ENCODE data around the gene MYO1D.
"Not testable (repeated sequence)": the region's sequence is repeated elsewhere in the genome, so short reads cannot be mapped to it uniquely, and the experiment has no call there.

MYO1D gene

DNA sequence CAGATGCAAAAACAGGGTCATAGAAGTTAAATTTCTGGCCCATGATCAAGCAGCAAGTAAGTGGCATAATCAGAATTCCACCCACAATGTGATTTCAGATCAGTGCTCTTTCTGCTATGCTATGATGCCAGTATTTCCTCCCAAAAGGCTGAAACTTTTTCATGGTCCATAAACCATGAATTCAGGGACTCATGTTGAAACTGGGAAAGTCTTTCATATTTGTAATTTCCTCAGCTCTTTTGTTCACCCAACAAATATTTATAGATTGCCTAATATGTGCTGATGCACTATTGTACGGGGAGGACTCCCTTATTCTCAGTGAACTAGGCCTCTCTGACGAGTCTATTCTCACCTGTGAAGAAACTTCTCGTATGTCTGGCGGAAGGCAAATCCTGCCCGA is 156.3 kb downstream of the MYO1D start:
- DNase-seq, result no peak

DNA sequence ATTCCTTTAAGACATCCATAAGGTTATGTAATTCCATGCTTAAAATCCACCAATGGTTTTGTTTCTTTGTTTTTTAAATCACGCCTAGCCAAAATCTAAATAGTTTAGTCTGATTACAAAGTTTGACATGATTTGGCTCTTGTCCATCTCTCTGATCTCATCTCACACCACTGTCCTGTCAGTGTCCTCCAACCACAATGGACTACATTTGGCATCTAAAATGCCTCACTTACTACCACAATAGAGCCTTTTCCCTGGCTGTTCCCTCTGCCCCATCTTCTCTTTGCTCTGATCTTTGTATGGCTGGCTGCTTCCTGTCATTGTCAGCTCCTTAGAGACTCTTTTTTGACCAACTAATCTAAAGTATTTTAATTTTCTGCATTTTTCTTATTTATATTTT is 157.2 kb downstream of the MYO1D start:
- DNase-seq, result no peak

DNA sequence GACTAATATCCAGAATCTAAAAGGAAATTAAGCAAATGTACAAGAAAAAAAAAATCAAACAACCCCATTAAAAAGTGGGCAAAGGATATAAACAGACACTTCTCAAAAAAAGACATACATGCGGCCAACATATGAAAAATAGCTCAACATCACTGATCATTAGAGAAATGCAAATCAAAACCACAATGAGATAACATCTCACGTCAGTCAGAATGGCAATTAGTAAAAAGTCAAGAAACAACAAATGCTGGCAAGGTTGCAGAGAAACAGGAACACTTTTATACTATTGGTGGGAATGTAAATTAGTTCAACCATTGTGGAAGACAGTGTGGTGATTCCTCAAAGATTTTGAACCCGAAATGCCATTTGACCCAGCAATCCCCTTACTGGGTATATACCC is 162.0 kb downstream of the MYO1D start:
- not testable (repeated sequence) for DNase-seq

DNA sequence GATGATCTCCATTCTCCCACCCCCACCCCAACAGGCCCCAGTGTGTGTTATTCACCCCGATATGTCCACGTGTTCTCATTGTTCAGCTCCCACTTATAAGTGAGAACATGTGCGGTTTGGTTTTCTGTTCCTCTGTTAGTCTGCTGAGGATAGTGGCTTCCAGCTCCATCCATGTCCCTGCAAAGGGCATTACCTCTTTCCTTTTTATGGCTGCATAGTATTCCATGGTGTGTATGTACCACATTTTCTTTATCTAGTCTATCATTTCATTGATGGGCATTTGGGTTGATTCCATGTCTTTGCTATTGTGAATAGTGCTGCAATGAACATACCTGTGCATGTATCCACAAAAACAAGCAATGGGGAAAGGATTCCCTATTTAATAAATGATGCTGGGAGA is 162.7 kb downstream of the MYO1D start:
- DNase-seq, result not testable (repeated sequence)

DNA sequence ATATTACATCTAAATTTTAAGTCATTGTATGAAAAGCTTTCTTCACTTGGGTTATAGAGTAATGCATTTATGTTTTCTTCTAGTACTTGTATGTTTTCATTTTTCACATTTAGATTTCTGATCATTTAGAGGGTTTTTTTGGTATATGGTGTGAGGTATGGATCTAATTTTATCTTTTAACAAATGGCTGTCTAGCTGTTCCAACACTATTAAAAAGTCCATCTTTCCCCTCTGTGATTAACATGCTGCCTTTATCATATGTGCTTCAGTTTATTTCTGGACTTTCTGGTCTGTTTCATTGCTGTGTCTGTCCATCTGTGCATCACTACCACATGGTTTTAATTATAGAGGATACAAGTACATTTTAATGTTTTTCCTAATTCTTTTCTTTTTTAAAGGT is 163.8 kb downstream of the MYO1D start:
- no peak for DNase-seq

DNA sequence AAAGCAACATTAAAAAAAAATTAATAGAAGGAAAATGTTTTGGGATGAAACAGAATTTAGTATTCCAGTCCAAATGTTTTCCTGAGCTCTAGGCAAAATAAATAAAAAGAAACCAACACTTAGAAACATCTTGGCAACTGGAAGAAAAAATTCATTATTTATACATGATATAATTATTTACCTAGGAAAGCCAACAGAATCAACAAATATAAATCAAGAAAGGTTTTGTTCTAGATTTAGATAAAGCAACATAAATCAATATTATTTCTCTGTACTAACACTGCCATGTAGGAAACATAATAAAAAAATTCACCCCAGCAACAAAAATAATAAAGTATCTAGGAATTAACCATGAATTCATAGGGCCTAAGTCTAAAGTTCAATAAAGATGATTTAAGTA is 167.4 kb downstream of the MYO1D start:
- no peak for DNase-seq

DNA sequence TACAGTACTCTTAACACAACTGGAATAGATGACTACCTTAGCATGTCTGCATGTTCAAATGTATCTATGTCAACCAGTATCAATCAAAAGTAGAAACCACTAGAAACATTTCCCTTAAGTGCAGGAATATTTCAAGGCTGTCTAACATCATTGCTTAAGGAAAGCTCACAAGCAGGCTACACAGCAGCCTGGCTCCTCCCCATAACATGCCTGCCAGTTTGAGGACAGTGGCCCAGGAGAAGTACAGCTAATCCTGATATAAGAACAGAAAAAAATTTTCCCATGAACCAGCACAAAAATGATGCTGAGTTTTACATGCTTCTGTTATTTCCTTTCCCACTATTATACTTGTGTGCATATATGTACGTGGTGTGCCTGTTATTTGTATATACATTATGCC is 175.1 kb downstream of the MYO1D start:
- DNase-seq, result no peak

DNA sequence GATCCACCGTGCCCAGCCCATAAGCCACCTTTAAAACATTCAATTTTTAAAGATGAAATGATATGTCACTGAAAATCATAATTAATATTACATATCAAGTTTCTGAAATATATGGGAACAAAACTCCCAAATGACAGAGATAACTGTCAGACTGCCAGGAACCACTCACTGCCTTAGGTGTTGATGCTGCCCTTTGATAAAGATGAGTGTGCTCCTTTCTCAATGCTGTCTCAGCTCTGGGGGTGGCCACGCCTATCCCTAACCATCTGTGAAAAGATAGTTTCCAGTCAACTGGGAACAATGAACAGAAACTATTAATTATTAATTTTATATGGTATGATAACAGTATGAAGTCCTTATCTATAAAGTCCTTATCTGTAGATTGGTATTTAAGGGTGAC is 177.7 kb downstream of the MYO1D start:
- no peak for DNase-seq

DNA sequence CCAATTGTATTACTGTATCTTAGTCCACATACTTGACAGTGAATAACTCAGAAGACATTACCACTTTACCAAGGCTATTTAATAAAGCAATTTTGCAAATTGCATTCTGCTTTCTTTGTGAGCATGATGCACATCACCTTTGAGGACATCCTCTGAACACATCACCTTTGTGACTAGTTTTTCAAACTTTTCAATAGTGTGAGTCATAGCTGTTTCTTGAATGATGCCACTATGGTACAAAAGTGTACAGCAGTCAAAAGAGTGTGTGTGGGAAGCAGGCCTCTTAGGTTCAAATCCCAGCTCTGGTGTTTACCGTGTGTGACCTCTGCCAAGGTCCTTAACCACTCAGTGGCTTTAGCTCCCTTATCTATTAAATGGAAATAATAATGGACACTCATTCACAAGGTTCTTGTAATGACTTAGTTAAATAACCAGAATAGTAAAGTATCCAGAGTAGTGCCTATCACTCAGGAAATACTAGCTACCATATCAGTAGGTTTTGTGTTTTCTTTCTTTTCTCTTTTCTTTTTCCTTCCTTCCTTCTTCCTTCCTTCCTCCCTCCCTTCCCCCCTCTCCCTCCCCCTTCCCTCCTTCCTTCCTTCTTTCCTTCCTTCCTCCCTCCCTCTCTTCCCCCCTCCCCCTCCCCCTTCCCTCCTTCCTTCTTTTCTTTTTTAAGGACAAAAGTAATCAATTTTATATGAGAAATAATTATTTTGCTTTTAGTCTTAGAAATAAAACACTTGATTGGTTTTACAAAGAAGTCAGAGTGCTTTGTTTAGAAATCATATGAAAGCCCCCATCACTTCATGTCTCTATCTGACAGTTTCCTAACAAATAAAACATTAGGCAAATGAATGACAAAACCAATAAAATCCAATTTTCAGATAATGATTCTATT is 178.9 kb downstream of the MYO1D start:
- no peak for DNase-seq

DNA sequence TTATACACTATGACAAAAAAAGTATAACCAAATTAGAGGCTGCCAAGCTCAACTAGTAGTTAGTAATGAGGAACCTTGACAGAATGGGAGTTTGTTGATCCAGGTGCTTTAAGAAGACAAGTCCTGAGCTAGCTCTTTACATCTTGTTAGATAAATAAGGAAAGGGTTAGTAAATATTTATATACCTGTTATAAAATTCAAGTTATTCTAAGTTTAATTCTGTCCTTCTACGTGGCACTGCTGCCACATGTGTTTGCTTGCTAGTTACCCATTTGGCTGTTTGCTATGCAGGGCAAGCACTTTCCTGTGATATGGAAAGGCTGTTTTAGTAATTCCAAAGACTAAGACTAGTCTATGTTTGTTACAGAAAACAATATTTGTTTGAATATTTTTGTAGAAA is 180.5 kb downstream of the MYO1D start:
- no peak for DNase-seq

DNA sequence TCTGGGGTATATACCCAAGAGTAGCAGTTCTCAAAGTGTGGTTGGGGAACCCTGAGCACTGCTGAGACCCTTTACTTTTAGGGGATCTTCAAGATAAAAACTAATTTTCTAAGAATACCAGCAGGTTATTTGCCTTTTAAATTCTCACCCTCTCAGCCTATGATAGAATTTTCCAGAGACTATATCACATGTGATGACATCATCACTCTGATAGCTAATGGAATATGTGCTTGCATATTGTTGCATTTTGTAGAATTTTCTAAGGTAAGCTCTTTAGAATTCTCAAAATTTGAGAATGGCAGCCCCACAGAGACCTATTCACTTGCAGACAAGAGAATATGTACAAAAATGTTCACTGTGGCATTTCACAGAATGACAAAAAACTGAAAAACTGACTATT is 181.1 kb downstream of the MYO1D start:
- no peak for DNase-seq

DNA sequence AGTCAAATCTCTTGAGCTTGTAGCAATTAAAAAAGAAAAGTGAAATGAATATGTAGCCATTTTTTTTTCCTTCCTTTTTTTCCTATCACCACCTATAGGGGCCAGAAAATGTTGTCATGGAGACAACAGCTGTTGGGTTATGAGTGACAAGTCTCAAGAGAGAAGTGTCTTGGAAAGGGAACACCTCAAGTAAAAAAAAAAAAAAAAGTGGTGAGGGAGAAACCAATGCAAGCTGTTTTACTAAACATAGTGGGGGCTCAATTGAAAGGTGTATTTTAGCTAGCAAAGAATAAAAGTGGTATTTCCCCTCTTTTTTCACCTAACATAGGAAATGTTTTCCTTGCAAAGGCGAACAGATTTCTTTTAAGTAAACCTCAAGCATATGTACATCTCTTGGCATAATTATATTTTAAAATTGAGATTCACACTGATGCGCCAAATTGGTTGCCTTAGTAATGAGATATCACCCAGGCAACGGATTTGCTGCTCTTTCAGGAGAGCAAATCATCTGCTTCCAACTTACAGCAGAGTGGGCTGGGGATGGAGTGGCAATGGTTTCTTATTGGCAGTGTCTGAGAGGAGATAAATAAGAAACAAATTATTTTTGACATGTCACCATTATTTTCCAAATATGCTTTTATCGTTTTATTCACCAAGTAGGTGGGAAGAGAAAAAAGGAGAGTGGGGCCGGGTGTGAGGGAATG is 183.6 kb downstream of the MYO1D start:
- no peak for DNase-seq

DNA sequence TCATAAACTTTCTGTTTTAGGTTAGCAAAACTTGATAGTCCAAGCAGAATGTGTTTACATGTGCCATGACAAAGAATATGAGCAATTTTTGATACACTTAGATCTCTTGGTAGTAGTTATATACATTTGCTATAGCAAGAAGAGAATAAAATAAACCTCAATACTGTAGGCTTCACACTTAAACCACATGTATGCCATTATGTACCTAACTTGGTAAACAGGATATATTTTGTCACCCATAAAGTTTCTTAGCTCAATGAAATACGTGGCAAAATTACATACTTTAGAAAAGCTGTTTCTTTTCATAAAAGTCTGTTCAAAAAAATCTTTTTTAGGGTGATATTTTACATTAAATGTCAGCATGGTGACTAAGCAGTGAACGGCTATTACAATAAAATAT is 184.7 kb downstream of the MYO1D start:
- no peak for DNase-seq

DNA sequence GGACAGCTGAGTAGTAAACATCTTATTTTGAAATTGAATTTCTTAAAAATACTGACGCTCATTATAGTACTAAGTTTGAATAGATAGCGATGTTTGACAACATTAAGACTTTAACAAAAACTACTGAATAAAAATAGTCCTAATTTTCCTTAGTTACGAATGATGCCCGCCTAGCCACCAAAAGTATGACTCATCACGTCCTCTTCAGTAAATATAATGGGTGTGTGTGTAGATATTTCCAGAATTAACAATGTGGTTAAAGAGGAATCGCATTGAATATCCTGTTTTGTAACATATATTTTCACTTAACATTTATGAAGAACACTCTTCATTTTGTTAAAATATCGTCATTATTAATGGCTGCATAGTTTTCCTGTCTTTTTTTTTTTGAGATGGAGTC is 187.6 kb downstream of the MYO1D start:
- no peak for DNase-seq

DNA sequence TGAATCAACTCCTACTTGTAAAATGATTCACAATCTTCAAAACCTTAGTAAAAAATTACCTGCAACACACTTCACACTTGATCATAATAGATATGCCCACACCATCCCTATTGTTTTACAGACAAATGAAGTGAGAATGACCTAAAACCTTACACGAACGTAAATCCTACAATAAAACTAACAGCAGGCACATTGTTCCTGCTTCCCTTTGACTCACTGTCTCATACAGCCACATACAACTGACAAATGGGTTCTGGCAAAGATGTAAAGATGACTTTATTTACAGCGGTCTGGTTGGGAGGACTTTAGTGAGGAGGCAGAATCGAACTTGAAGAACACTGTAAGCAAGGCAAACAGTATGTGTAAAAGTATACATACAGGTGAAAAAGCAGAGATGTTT is 188.7 kb downstream of the MYO1D start:
- DNase-seq, result no peak

DNA sequence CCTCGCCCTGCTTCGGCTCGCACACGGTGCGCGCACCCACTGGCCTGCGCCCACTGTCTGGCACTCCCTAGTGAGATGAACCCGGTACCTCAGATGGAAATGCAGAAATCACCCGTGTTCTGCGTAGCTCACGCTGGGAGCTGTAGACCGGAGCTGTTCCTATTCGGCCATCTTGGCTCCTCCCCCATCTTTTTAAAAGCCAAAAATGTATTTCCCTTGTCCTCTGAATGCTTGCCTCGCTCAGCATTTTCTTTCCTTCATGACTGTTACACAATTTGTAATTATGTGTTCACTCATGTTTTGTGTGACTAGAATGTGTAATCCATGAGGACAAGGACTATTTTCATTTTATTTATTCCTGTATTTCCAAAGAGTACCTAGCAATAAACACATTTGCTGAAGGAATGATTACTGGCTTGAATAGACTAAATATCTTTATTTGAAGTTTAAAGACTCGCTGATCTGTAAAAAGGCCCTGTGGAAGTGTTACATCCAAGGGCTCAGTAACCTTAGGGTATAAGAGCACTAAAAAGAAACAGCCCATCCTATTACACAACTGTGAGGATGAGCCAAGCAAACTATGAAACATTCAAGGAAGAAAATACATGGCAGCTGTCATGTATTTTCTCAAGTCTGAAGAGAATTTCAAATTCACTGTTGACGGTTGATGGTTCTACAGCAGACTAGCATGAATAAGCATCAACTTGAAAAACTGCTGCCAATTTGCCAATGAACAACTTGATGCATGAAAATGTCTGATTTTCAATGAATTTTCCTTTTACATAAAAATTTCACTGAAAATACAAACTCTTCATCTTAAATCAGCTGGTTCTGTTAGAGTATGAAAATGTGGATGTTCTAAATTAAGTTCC is 192.6 kb downstream of the MYO1D start:
- no peak for DNase-seq

DNA sequence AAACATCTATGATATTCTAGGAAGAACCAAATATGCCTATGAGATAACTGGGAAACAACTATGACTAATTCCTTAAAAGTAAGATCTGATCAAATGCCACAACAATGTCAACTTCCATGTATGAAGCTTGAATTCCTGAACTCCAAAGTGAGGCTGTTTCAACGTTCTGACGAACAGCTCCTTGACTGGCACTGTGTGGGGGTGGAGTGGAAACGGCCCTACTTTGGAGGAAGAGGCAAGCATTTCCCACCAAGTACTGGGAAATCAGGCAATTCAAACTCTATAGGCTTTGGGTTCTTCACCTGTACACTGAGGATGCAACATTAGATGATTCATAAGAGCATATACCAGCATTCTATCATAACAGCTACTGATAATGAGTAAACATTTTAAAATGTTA is 203.0 kb downstream of the MYO1D start:
- no peak for DNase-seq

DNA sequence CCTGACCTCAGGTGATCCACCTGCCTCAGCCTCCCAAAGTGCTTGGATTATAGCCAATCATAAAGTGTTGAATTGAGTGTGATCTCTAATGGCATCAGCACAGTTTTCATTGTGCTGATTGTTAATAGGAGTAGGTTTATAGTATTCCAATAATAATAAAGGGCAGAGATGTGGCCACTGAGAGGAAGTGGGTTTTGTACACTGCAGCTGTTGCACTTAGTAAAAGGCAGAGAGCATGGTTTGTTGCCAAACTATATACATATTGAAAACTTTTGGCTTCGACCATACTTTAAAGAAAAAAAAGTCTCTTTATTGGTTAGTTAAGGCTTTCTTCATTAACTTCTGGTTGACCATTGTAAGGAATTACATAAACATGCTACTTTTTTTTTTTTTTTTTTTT is 204.2 kb downstream of the MYO1D start:
- no peak for DNase-seq

DNA sequence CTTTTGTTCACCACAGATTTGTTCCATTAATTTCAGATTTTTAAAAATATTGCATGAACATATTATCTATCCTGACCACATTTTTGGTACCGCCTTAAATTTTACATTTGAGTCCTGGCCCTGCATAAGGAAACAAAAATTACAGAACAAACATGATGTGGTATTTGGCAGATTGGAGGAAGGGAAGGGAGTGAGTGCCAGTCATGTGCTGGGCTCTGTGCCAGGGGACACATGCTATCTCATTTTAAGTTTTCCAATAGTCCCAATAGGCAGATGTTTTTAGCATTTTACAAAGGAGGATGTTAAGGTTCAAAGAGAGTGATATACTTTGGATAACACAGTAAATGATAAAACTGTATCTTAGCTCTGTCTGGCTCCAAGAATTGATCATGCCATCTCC is 205.0 kb downstream of the MYO1D start:
- no peak for DNase-seq

DNA sequence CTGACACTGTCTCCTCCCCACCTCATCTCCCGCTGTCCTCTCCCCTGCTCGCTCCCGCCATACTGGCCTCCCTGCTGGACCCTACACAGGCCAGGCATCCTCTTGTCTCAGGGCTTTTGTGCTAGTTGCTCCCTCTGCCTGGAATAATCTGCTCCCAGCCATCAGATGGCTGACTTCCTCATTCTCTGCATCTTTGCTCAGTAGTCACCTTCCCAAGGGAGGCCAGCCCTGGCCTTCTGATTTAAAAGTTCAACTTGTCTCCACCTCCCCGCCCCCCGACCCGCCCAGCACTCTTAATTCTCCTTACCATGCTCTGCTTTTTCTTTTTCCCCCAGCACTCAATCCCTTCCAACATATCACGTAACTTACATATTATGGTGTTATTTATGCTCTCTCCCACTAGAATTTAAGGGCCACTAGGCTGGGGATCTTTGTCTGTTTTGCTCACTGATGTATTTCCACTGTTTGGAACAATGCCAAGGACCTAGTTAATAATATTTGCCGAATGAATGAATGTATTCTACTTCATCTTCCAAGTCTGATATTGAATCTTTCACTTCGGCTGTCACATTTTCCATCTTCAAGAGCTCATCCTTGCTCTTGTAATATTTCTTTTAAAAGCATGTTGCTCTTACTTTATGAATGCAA is 211.9 kb downstream of the MYO1D start:
- no peak for DNase-seq

DNA sequence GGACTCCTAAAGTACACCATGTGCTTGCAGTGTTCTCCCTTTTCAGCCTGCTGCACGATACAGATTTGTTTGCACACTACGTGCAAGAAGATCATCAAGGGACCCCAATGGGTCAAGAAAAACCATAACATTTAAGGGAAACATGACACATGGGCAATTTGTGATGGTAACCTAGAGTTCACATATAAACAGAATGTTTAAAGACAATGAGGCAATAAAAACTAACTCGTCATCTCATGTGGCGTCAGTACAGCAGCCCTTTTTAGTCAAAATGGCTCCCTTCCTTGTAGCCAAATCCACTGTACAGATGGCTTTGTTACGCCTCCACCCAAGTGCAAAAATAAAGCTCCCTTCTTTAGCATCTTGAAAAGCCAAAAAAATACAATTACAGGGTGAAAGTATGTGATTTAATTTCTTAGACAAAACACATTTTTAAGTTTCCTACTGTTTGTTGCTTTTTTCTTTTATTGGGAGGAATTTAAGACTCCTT is 216.4 kb downstream of the MYO1D start:
- DNase-seq, result no peak

DNA sequence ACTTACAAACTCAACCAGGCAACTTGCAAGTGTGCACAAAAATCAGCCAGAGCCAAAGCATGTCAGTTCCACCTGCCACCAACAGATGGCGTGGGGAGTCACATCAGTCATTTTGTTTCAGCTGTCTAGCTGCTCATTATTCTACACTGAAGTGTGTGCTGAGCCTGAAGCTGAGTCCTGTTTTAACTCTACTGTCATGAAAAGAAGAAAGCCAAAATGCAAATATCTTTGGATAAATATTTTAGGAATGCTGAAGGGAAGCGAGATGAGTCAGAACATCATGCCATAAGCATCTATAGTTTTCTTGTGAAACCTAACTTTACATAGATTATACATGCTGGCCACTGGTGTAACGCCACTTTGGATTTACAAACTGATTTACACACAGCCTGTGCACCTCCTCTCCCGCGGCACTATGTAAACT is 217.5 kb downstream of the MYO1D start:
- peak; percentile 54 to 63 for DNase-seq

All from CD4-positive, alpha-beta T cell treated with Interferon alpha-2 for 1 hour (primary cell).